ENCODE measurements around the gene SFXN5. TPM values are rescaled to one million over a fixed set of nuclear protein-coding genes. Genes with fewer than 3 reads are reported as not detected.

Gene SFXN5
- total RNA-seq, 1 experiment from 2014 or later = 27.8 TPM

- ChIA-PET CTCF (no interaction called here), POLR2A (interaction anchor here (0.6 to 0.7 kb wide), 2 partner anchors 17 to 138 kb away, joined by 5 to 8 read pairs; no protein-coding TSS in a partner anchor)
- no peaks in the 10 kb centered on the region for H3K9me3 ChIP-seq (ENCODE audit: control insufficient read depth, insufficient read depth, low read depth, low read length)
- BruUV-seq (replicated peaks) = no TSS peak
- H3K27me3 ChIP-seq (ENCODE audit: control insufficient read depth, insufficient read depth, low read length) = no peaks in the 10 kb centered on the region
- in situ Hi-C loops (cut with HindIII; ENCODE audit: low pct_unique_long_range_greater_than_20kb, low sequenced_read_pairs) = no loop called here
- no peak overlapping the region for H3K27ac ChIP-seq (ENCODE audit: low read length)
- TF ChIP-seq REST (IDR thresholded peaks at IDR 0.05; ENCODE audit: insufficient read depth in 1 of 2, low read depth in 2 of 2, low read length in 1 of 2) (no peak), TCF7L2 (IDR thresholded peaks at IDR 0.05; ENCODE audit: low read depth, low read length) (no peak), POLR2AphosphoS5 (IDR thresholded peaks at IDR 0.05; ENCODE audit: low read depth, low read length) (no peak), SIN3A (IDR thresholded peaks at IDR 0.05; ENCODE audit: borderline replicate concordance, insufficient read depth, low read depth, low read length) (no peak), CTCF (IDR thresholded peaks at IDR 0.05) (no peak)
- intact Hi-C loops (cut with micrococcal nuclease; ENCODE audit: unreplicated experiment) = no loop called here
- H3K4me3 ChIP-seq (ENCODE audit: low read depth in 2 of 2, low read length in 2 of 2) = no peak overlapping the region
- ATAC-seq (peak; percentile 36; the same call in 1 of the 2 replicates), DNase-seq (ENCODE audit: low read depth, low spot score) (no peak)
- no peaks in the 10 kb centered on the region for H3K36me3 ChIP-seq (ENCODE audit: control insufficient read depth, insufficient read depth, low read length)
- no peaks in the 10 kb centered on the region for H3K4me1 ChIP-seq (ENCODE audit: control insufficient read depth, insufficient read depth, low read length)
Observed at GRCh38 chr2:72959995-72960981, 111.2 kb downstream of the SFXN5 start.

- ChIA-PET POLR2A (interaction anchor here (0.7 kb wide), 1 partner anchor 137 kb away, joined by 5 read pairs; no protein-coding TSS in a partner anchor), CTCF (no interaction called here)
- no peak overlapping the region for H3K4me3 ChIP-seq (ENCODE audit: low read depth in 2 of 2, low read length in 2 of 2)
- in situ Hi-C loops (cut with HindIII; ENCODE audit: low pct_unique_long_range_greater_than_20kb, low sequenced_read_pairs) = no loop called here
- no peak overlapping the region for H3K27ac ChIP-seq (ENCODE audit: low read length)
- intact Hi-C loops (cut with micrococcal nuclease; ENCODE audit: unreplicated experiment) = no loop called here
- no peaks in the 10 kb centered on the region for H3K4me1 ChIP-seq (ENCODE audit: control insufficient read depth, insufficient read depth, low read length)
- no TSS peak for BruUV-seq (replicated peaks)
- no peaks in the 10 kb centered on the region for H3K36me3 ChIP-seq (ENCODE audit: control insufficient read depth, insufficient read depth, low read length)
- DNase-seq (ENCODE audit: low read depth, low spot score) = no peak
- no peak for ATAC-seq
- TF ChIP-seq CTCF (IDR thresholded peaks at IDR 0.05) (no peak), TCF7L2 (IDR thresholded peaks at IDR 0.05; ENCODE audit: low read depth, low read length) (no peak), REST (IDR thresholded peaks at IDR 0.05; ENCODE audit: insufficient read depth in 1 of 2, low read depth in 2 of 2, low read length in 1 of 2) (no peak)
- no peaks in the 10 kb centered on the region for H3K27me3 ChIP-seq (ENCODE audit: control insufficient read depth, insufficient read depth, low read length)
- H3K9me3 ChIP-seq (ENCODE audit: control insufficient read depth, insufficient read depth, low read depth, low read length) = no peaks in the 10 kb centered on the region
Observed at GRCh38 chr2:72959554-72959953, 112.0 kb downstream of the SFXN5 start.

All from Panc1 (cell line).